Measurements from ENCODE around the gene MINDY4. TPM values are rescaled to one million over a fixed set of nuclear protein-coding genes. Genes with fewer than 3 reads are reported as not detected.

Gene MINDY4
- total RNA-seq, 1 experiment from 2014 or later, result 1.8 TPM

DNA sequence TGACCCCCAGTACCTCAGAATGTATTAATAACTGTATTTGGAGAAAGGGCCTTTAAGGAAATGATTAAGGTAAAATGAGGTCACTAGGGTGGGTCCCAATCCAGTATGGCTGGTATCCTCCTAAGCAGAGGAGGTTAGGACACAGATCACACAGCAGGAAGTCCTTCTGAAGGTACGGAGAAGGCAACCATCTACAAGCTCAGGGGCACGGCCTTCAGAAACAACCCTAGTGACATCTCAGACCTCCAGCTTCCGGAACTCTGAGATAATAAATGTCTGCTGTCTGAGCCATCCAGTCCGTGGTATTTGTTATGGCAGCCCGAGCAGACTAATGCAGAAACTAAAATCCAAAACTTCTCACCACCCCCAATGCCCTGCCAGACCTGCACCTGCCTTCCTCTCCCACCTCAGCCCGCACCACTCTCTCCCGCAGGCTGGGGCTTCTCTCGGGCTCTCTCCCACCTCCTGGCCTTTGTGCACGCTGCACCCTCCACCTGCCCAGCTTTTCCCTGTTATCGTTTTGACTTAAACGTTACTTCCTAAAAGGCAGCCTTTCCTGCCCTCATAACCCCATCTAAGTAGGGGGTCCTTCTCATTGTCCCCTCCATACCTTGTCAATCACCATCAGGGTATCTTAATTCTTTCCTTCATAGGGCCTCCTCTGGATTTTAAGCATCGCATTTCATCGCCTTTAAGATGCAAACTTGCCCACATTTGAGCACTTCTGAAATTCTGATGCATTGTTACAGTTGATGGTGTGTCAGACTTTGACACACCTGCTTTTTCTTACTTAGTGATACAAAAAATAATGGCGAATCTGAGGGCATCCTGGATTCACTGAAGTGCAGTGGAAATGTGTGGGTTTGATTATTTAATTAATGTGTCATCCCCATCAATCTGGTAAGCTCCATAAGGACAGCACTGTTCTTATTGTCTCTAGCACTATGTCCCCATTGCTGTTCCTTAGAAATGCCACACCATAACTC is 108.2 kb downstream of the MINDY4 start:
- TF ChIP-seq TCF7 (CRISPR knock-in tag; IDR thresholded peaks at IDR 0.05; ENCODE audit: low read depth) (no peak), ETV6 (CRISPR knock-in tag; IDR thresholded peaks at IDR 0.05) (no peak), SP1 (CRISPR knock-in tag; conservative IDR thresholded peaks at IDR 0.05) (no peak), ZNF317 (CRISPR knock-in tag; IDR thresholded peaks at IDR 0.05; ENCODE audit: borderline replicate concordance, low read depth) (no peak), FOXP1 (CRISPR knock-in tag; IDR thresholded peaks at IDR 0.05; ENCODE audit: borderline replicate concordance) (no peak), SMAD3 (CRISPR knock-in tag; IDR thresholded peaks at IDR 0.05; ENCODE audit: borderline replicate concordance) (no peak)
- TF ChIP-seq, protein P1, sequence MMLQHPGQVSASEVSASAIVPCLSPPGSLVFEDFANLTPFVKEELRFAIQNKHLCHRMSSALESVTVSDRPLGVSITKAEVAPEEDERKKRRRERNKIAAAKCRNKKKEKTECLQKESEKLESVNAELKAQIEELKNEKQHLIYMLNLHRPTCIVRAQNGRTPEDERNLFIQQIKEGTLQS (CRISPR knock-in tag; conservative IDR thresholded peaks at IDR 0.05), result no peak
- DNase-seq (ENCODE audit: low spot score), result peak; percentile 53
- peak overlapping the region; percentile 60 for H3K27ac Mint-ChIP-seq
- no peak overlapping the region for H3K4me3 Mint-ChIP-seq
- H3K27me3 Mint-ChIP-seq (ENCODE audit: low read depth), result no peaks in the 10 kb centered on the region; the same call in 1 of the 2 replicates
- H3K4me1 Mint-ChIP-seq, result peaks cover 41% of the 10 kb centered on the region
- 0 out of 2 replicates have a peak, but pooled peaks cover 3% of the 10 kb centered on the region for H3K9me3 Mint-ChIP-seq
- peaks cover 2% of the 10 kb centered on the region; the same call in 1 of the 2 replicates for H3K36me3 Mint-ChIP-seq
- peak; percentile 71 for ATAC-seq
- POLR2A ChIA-PET, result no interaction called here
- CTCF ChIA-PET, result interaction anchor here (0.8 to 2.4 kb wide), 8 partner anchors 9 to 255 kb away, joined by 3 to 13 read pairs (median 5); no protein-coding TSS in a partner anchor

DNA sequence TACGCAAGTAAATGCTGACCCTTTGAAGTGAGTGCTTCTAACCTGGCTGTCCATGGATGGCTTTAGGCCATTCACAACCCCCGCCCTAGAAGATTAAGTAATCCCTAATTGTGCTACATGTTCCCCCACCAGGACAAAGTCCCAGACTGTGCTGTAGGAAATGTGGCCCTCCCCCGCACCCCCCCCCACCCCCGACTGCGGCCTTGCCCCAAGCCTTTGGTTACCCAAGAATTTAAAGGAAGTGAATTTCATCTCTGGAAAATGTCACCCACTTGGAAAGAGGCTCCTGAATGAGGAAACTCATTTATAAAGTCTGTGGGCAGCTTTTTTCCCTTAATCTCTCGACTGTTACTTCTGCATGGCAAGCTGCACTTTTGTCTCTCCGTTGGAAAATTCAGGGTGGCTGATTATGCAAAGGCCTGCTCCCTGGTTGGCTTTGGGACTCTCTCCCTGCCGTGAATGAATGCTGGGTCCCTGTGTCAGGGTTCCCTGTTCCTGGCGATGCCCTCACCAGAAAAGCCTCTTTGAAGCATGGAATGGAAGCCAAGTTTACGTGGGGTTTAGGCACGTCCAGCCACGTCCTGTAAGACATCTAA is 109.0 kb downstream of the MINDY4 start:
- CTCF ChIA-PET, result interaction anchor here (0.7 to 2.4 kb wide), 9 partner anchors 8 to 324 kb away, joined by 3 to 13 read pairs (median 4); no protein-coding TSS in a partner anchor
- H3K4me3 Mint-ChIP-seq, result no peak overlapping the region

More for the DNA sequence above, 109.0 kb downstream of the MINDY4 start:
- Mint-ChIP-seq H3K9me3 (0 out of 2 replicates have a peak, but pooled peaks cover 2% of the 10 kb centered on the region), H3K27me3 (ENCODE audit: low read depth) (no peaks in the 10 kb centered on the region; the same call in 1 of the 2 replicates), H3K36me3 (no peaks in the 10 kb centered on the region; the same call in 1 of the 2 replicates), H3K27ac (no peak overlapping the region; the same call in 1 of the 2 replicates), H3K4me1 (peaks cover 41% of the 10 kb centered on the region)
- POLR2A ChIA-PET, result no interaction called here
- DNase-seq (ENCODE audit: low spot score) (no peak), ATAC-seq (no peak)
- no peak for TF ChIP-seq NFYB (CRISPR knock-in tag; conservative IDR thresholded peaks at IDR 0.05; ENCODE audit: low read depth)
- TF ChIP-seq SMAD4 (CRISPR knock-in tag; IDR thresholded peaks at IDR 0.05), result no peak
- TF ChIP-seq, protein P2, sequence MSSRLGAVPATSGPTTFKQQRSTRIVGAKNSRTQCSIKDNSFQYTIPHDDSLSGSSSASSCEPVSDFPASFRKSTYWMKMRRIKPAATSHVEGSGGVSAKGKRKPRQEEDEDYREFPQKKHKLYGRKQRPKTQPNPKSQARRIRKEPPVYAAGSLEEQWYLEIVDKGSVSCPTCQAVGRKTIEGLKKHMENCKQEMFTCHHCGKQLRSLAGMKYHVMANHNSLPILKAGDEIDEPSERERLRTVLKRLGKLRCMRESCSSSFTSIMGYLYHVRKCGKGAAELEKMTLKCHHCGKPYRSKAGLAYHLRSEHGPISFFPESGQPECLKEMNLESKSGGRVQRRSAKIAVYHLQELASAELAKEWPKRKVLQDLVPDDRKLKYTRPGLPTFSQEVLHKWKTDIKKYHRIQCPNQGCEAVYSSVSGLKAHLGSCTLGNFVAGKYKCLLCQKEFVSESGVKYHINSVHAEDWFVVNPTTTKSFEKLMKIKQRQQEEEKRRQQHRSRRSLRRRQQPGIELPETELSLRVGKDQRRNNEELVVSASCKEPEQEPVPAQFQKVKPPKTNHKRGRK (CRISPR knock-in tag; IDR thresholded peaks at IDR 0.05; ENCODE audit: borderline replicate concordance), result no peak
- TF ChIP-seq, protein P3, sequence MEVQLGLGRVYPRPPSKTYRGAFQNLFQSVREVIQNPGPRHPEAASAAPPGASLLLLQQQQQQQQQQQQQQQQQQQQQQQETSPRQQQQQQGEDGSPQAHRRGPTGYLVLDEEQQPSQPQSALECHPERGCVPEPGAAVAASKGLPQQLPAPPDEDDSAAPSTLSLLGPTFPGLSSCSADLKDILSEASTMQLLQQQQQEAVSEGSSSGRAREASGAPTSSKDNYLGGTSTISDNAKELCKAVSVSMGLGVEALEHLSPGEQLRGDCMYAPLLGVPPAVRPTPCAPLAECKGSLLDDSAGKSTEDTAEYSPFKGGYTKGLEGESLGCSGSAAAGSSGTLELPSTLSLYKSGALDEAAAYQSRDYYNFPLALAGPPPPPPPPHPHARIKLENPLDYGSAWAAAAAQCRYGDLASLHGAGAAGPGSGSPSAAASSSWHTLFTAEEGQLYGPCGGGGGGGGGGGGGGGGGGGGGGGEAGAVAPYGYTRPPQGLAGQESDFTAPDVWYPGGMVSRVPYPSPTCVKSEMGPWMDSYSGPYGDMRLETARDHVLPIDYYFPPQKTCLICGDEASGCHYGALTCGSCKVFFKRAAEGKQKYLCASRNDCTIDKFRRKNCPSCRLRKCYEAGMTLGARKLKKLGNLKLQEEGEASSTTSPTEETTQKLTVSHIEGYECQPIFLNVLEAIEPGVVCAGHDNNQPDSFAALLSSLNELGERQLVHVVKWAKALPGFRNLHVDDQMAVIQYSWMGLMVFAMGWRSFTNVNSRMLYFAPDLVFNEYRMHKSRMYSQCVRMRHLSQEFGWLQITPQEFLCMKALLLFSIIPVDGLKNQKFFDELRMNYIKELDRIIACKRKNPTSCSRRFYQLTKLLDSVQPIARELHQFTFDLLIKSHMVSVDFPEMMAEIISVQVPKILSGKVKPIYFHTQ (CRISPR knock-in tag; IDR thresholded peaks at IDR 0.05), result no peak
- TF ChIP-seq, protein P4, sequence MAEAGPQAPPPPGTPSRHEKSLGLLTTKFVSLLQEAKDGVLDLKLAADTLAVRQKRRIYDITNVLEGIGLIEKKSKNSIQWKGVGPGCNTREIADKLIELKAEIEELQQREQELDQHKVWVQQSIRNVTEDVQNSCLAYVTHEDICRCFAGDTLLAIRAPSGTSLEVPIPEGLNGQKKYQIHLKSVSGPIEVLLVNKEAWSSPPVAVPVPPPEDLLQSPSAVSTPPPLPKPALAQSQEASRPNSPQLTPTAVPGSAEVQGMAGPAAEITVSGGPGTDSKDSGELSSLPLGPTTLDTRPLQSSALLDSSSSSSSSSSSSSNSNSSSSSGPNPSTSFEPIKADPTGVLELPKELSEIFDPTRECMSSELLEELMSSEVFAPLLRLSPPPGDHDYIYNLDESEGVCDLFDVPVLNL (CRISPR knock-in tag; IDR thresholded peaks at IDR 0.05; ENCODE audit: borderline replicate concordance, low read depth), result no peak
- TF ChIP-seq, protein P5, sequence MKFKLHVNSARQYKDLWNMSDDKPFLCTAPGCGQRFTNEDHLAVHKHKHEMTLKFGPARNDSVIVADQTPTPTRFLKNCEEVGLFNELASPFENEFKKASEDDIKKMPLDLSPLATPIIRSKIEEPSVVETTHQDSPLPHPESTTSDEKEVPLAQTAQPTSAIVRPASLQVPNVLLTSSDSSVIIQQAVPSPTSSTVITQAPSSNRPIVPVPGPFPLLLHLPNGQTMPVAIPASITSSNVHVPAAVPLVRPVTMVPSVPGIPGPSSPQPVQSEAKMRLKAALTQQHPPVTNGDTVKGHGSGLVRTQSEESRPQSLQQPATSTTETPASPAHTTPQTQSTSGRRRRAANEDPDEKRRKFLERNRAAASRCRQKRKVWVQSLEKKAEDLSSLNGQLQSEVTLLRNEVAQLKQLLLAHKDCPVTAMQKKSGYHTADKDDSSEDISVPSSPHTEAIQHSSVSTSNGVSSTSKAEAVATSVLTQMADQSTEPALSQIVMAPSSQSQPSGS (CRISPR knock-in tag; IDR thresholded peaks at IDR 0.05; ENCODE audit: borderline replicate concordance, low read depth), result no peak
- no peak for TF ChIP-seq ZNF671 (CRISPR knock-in tag; IDR thresholded peaks at IDR 0.05)

Data from WTC11 (cell line).